ENCODE results near the gene RBM14.
"Not testable (repeated sequence)": the region's sequence is repeated elsewhere in the genome, so short reads cannot be mapped to it uniquely, and the experiment has no call there.

The RBM14 gene

DNA sequence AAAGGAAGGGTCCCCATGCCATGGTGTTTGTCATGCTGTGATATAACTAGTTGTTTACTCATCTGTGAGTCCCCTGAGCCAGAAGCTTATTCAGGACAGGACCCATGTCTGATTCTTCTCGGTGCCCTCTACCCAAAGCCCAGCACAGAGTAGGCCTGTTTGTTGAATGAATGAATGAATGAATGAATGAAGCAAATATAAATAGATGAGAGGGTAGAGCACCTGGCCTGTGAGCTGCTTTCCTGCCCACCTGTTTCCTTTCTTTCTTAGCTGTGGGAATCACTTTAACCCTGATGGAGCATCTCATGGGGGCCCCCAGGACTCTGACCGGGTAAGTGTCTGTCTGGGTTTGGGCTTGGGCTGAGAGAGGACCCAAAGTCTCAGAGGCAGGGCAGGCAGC, 16.2 kb upstream of the RBM14 start:
- DNase-seq = no peak

- DNase-seq = no peak
Observed at GRCh38 chr11:66600631-66601233, 15.7 kb upstream of the RBM14 start.

GRCh38 chr11:66603072-66603471, 13.4 kb upstream of the RBM14 start:
- no peak for DNase-seq

DNA sequence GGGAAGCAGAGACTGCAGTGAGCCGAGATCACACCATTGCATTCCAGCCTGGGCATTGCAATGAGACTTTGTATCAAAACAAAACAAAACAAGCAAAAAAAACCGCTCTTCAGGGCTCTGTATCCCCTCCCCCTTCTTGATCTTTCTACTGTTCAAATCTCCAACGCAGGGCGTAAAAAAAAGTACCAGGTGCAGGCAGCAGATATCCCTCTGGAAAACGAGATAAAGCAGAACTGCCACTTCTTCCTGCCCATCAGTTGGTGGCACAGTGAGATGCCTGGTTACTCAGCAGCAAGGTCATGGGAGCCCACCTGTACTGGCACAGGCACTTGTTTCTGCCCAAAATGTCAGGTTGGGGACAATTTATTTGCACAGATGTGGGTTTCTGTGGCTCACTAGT, 12.3 kb upstream of the RBM14 start:
- no peak for DNase-seq

GRCh38 chr11:66606608-66607007, 9.8 kb upstream of the RBM14 start:
- DNase-seq = not testable (repeated sequence)

DNA sequence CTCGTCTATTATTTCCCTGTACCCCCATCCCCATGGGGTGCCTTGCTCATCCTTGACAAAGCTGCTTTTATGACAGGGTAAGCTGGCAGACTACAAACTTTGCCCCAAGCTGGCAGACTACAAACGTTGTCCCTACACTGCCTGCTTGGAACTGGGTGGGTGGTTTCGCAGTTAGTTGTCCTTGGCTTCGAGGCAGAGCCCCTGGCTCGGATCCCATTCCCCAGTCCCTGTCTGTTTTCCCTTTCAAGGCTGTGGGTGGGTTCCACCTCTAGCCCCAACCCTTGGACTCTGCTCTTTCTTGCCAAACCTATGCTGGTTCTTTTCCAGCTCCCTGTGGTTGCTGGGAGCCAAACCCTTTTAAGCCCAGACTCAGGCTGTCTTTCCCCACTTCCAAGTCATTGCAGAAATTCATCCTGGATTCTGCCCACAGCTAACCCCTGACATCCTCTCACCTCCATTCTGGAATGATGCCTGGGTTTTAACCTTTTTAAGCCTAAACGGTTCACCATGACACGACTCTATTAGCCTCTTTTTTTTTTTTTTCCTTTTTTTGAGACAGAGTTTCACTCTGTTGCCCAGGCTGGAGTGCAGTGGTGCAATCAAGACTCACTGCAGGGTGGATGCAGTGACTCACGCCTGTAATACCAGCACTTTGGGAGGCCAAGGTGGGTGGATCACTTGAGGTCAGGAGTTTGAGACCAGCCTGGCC, 9.2 kb upstream of the RBM14 start:
- no peak for DNase-seq

DNA sequence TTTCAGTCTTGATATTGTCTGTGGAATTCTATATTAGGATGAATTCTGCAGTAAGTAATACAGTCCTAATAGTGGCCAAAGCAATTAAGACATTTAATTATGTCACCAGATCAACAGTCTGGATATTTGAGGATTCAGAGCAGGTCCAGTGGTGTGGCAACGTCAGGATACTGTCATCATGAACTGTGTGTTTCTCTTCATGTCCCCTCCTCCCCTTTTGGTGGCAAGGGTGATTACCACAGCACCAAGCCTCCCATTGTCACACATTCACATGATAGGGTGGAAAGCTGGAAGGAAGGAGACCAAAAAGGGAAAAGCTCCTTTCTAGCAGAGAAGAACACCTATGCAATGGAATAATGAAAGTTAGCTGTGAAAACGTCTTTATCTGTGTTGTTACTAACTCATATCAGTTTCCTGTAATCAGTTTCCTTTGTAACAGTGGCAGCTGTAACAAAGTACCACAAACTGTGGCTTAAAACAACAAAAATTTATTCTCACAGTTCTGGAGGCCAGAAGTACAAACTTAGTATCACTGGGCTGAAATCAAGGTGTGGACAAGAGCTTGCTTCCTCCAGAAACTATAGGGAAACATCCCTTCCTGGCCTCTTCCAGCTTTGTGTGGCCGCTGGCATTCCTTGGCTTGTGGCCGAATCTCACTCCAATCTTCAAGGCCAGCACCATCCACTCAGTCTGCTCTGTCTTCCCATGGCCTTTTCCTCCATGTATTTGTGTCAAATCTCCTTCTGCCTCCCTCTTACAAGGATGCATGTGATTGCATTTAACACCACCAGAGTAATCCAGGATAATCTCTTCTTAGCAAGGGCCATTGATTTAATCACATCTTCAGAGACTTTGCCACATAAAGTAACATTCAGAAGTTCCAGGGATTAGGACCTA, 6.5 kb upstream of the RBM14 start:
- no peak for DNase-seq

- no peak for DNase-seq
Observed at GRCh38 chr11:66612458-66612857, 4.0 kb upstream of the RBM14 start.

DNA sequence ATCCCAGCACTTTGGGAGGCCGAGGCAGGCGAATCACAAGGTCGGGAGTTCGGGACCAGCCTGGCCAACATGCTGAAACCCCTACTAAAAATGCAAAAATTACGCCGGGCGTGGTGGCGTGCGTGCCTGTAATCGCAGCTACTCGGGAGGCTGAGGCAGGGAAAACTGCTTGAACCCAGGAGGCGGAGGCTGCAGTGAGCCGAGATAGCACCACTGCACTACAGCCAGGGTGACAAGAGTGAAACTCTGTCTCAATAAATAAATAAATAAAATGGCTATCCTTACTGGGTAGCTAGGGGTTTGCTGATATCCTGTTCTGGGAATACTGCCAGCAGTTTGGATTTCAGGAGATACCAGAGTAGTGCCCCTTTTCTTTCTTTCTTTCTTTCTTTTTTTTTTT, 2.4 kb upstream of the RBM14 start:
- no peak for DNase-seq

GRCh38 chr11:66617155-66617834, 865 bp downstream of the RBM14 start:
- no peak for DNase-seq

DNA sequence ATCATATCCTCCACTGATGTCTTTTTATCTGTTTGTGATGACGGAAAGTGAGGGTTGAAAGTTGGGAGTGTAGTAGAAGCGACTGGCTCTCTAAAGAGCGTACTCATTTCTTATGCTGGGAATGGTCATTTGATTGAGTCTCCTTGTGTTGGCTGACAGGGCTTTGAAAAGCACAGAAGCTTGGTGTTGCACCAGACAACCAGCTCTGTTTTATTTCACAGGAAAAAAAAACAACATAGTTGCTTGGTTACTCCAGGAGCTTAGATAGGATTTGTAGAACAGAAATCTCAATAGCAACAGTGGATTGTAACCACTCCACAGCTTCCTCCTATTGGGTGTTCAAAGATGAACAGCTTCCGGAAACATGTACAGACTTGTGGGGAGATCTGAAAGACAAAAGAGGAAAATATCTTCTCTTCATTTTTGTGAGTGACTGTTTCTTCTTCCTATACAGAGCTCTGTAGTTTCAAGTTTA, 2.7 kb downstream of the RBM14 start:
- no peak for DNase-seq

DNA sequence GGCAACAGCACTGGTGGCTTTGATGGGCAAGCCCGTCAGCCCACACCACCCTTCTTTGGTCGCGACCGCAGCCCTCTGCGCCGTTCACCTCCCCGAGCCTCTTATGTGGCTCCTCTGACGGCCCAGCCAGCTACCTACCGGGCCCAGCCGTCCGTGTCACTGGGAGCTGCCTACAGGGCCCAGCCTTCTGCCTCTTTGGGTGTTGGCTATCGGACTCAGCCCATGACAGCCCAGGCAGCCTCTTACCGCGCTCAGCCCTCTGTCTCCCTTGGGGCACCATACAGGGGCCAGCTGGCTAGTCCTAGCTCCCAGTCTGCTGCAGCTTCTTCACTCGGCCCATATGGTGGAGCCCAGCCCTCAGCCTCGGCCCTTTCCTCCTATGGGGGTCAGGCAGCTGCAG, 8.0 kb downstream of the RBM14 start:
- DNase-seq = no peak

GRCh38 chr11:66625041-66625751, 8.8 kb downstream of the RBM14 start:
- no peak for DNase-seq

DNA sequence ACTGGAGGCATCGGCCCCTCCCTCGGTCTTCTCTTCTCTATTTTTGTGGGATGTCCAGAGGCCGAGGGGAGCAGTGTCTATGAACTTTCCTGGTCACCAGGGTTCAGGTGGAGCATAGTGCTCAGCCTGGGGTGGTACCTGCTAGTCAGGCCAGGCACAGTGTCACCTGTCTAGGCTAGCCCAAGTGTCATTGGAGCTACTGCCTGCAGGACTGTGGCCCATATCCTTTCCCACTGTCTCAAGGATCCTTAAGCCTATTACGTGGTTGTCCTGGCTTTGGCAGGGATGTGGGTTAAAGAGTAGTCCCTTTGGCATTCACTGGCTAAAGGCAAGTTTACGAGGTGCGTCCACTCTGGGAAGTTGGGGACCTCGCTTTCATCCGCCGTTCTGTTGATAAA, 9.3 kb downstream of the RBM14 start:
- DNase-seq = no peak

DNA sequence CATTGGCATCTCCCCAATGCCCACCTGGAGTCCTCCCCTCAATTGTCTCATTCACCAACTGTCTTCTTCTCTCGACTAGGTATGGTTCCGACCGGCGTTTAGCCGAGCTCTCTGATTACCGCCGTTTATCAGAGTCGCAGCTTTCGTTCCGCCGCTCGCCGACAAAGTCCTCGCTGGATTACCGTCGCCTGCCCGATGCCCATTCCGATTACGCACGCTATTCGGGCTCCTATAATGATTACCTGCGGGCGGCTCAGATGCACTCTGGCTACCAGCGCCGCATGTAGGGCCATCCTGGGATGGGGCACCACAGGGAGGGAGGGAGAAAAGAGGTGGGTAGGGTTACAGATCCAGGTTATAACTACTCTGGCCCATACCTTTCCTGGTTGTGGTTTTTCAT, 10.0 kb downstream of the RBM14 start:
- DNase-seq = no peak

GRCh38 chr11:66626926-66627325, 10.5 kb downstream of the RBM14 start:
- no peak for DNase-seq

DNA sequence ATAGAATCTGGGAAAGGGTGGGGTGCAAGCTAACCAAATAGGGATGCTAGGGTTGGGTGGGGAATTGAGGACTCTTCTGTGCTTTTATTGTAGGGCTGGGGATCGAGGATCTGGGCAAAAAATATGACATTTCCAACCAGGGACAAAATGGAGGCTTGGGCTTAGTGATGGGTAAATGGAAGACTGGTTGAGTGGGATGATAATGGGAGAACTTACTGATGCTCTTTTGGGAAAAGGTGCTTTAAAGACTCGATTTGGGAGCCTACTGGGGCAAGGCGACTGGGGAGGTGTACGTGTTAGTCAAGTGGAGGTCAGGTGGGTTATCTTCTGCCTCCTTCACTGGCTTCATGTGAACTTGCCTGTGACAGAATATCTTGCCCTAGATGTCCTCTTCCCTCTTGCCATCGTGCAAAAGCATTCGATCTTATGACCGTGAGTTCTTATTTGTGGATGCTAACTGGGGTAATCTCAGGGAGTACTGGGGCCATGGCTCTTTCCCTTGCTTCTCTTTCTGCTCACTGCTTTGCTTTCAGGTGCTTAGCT, 11.7 kb downstream of the RBM14 start:
- no peak for DNase-seq

DNA sequence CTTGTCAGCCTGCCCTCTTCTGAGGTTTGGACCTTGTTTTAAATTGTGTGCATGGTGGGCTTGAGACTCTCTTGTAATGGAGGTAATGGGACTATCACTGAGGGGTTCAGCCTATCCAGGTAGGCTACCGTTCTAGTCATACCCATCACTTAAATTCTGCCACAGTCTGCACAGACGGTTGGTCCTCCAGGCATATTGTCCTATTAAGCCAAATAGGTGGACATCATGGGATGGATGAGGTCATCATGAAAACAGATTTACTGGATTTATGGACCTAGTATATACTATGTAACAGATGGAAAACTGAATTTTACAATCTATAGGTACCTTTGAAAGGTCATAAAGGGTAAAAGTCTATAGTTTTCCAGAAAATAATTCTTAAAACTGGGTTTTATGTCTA, 12.9 kb downstream of the RBM14 start:
- no peak for DNase-seq

- DNase-seq = no peak
Observed at GRCh38 chr11:66631883-66632282, 15.5 kb downstream of the RBM14 start.

DNA sequence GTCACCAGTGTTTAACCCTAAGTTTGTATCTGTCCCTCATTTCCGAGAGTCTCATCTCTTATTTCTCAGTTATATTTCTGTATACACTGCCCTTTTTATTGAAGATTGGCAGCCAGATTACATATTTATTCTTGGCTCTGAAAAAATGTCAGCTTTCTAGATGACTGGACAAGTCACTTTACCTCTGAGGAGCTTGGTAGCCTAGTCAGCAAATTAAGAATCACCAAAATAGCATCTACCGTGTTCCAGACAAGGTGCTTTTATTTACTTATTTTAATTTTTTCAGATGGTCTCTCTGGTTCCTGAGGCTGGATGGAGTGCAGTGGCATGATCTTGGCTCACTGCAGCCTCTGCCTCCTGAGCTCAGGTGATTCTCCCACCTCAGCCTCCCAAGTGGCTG, 16.5 kb downstream of the RBM14 start:
- DNase-seq = no peak

- DNase-seq = no peak
Observed at GRCh38 chr11:66636411-66636810, 20.0 kb downstream of the RBM14 start.

DNA sequence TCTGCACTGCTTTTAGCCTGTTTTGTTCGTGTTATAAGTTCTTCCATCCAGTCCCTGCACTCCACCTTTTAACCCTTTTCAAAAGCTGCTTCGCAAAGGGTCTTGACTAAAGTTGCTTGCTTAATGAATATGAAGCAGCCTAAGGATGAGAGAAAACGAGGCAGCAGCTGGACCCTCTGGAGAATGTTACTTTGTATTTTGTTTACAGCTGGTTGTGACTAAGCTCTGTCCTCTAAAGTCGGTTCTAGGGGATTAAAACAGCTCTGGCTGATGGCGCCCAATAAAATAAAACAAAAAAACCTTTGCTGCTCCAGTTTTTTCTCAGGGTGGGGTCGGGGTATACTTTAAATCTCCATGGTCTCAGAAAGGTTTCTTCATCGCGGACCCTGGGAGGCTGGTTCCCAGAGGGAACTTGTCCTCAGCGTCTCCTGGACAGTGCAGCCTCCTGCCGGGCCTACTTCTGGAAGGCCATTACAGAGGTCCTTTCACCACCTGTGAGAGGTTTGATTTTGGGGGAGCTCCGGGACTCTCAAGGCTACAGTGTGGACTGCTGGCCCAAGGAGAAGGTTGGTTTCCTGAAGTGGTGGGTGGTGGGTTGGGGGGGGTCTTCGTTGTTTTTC, 21.2 kb downstream of the RBM14 start:
- no peak for DNase-seq
